Right cardiac atrium (tissue), 5 donors: ENCODE data around the gene GTF2F2. TPM values are rescaled to one million over a fixed set of nuclear protein-coding genes. Genes with fewer than 3 reads are reported as not detected.

Source experiments
- ATAC-seq, 2 donors: fragments of 200-7000 bp; cut with Tn5 transposase; one replicate each; pipeline versions ENCODE4 v1.8.0 to v1.9.1; 2020; ENCODE audit warnings: moderate library complexity in 2 of 2, mild to moderate bottlenecking in 1 of 2
- DNase-seq, 3 donors: peaks; one replicate each; pipeline ENCODE4 v3.0.0-alpha.2; 2020
- H3K27ac ChIP-seq: one replicate; pipeline ENCODE4 v1.5.1; 2013; ENCODE audit warnings: mild to moderate bottlenecking, low read length, control low read depth, moderate library complexity
- H3K27me3 ChIP-seq: one replicate; pipeline ENCODE4 v1.6.1; 2013; ENCODE audit not compliant: control insufficient read depth, insufficient read depth
- H3K4me1 ChIP-seq: one replicate; pipeline ENCODE4 v1.6.1; 2013; ENCODE audit warnings: low read length; ENCODE audit not compliant: control insufficient read depth, insufficient read depth
- H3K4me3 ChIP-seq: one replicate; pipeline ENCODE4 v1.5.1; 2013; ENCODE audit warnings: low read length, control low read depth
- H3K9me3 ChIP-seq: one replicate; pipeline ENCODE4 v1.6.1; 2013; ENCODE audit warnings: low read length; ENCODE audit not compliant: control insufficient read depth
- WGBS: extraction: QIAGEN DNeasy Blood & Tissue Kit; methylation state at CpG from one replicate; pipeline ENCODE4 v1.1.7; 2013; 5-methylcytosine and 5-hydroxymethylcytosine counted together
- intact Hi-C, 4 donors: fragments of 100-400 bp; cut with DNase I; formaldehyde crosslinking; loops; one replicate each; pipeline versions ENCODE4 v1.11.0 to v1.14.0; 2022 to 2023
- polyA plus RNA-seq: library from polyadenylated mRNA; stranded (reverse); fragments of 200-250 nt; gene quantifications from one replicate; pipeline ENCODE4 v1.2.3, GENCODE V29; 2013
- total RNA-seq, 4 donors: library from RNA; stranded (reverse); fragmentation: NEBNext Ultra II Directional; extraction: Animal tissue kit (Norgen Biotek cat#: 25700); gene quantifications; one replicate each; pipeline ENCODE4 v1.2.1, GENCODE V29; 2021
- donor health status: healthy with polysubstance abuse.
- donor health status: DM: no; HTN: yes; CAD: no.
- donor health status: DM: no; HTN: no; CAD: no.
- donor health status: DM: no; HTN: yes; CAD: no; lungs with severe emphysema.
- donor health status: DM: yes; HTN: yes; CAD: no.

GTF2F2 gene
- total and polyA plus RNA-seq, 5 donors: 13.6 to 19.8 (median 17.1) TPM

DNA sequence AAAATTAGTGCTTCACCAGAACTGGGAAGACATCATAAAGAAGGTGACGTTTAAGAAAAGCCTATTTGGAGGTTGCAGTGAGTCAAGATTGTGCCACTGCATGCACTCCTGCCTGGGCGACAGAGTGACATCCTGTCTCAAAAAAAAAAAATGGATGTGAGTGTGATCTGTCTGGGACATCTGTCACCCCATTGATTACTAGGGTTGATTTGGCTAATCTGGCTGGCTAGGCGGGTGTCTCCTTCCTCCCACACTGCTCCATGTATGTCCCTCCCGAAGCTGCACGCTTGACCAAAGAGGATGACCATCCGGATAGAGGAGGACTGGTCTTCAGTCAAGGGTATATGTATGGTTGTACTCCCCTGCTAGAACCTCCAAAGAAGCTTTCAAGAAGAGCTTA is 2.6 kb downstream of the GTF2F2 start:
- Histone ChIP-seq H3K4me3 (no peak overlapping the region), H3K27ac (no peak overlapping the region), H3K27me3 (no peaks in the 10 kb centered on the region), H3K9me3 (no peaks in the 10 kb centered on the region), H3K4me1 (no peaks in the 10 kb centered on the region)
- intact Hi-C loops: no loop called here
- no peak for ATAC-seq
- no peak for DNase-seq
- WGBS: 86% methylated on average over 6 of the region's 6 CpGs

DNA sequence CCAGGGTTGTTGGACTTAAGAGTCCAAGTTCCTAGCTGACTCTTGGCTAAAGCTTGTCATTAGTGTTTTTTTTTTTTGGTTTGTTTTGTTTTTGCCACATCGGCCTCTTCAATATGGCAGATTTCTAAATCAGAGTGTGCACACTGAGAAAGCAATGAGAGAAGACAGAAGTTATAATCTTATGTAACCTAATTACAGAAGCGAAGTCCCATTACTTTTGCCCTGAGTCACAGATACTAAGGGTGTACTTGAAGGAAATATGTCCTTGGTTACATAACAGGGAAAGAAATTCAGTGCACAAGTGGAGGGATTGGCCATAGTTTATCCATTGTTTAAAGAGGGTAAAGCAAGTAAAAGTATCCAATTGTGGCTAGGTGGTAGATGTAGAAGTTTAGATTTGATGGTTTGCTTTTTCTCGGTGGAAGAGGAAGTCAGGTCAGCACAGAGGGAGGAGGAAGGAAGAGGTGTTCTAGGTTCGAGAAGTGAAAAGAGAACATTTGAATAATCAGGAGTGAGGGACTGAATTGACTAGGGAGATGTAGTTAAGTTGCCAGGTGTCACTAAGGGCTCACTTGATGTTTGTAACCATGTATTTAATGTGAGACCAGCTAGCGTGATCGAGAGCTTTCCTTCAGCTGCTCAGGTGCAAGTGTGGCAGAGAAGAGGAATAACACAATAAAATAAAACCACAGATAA is 12.2 kb downstream of the GTF2F2 start:
- no peak for ATAC-seq
- intact Hi-C loops: no loop called here
- whole genome bisulfite sequencing: 87% methylated on average over 6 of the region's 6 CpGs

DNA sequence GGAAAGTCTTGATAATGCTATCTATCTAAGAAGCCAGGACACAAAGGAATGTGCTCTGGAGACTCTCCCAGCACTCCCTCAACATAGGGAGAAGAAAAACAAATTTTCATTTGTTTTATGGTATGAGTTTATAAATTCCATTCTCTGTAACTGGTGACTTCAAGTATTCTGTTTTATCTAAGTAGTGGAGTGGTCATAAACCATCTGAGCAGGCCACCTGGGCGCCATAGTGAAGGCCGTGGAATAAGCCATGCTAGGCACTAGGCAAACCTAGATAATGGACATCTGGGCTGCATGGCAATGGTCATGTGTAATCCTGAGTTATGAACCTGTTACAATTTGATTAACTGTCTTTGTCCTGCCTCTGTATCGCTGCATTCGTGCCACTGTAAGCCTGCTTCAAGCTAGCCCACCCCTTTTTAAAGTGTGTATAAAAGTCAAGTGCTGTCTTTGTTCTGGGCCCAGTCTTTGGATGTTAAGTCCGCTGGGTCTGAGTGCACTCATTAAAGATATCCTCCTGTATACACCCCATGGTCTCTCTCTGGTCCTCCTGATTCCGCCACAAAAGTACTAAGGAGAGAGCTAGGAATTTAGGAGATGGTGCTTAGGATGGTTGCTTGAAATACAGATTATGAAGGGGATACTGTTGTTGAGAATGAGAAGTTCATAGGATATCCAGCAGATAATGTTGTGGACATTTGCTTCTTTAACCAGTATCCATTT is 13.2 kb downstream of the GTF2F2 start:
- no peak for ATAC-seq
- Histone ChIP-seq H3K9me3 (no peaks in the 10 kb centered on the region), H3K27me3 (no peaks in the 10 kb centered on the region), H3K4me1 (no peaks in the 10 kb centered on the region), H3K4me3 (no peak overlapping the region), H3K27ac (no peak overlapping the region)
- WGBS: 77% methylated on average over 6 of the region's 6 CpGs
- intact Hi-C loops: no loop called here
- no peak for DNase-seq

More for the DNA sequence above, 12.2 kb downstream of the GTF2F2 start:
- H3K27me3 ChIP-seq: no peaks in the 10 kb centered on the region
- no peaks in the 10 kb centered on the region for H3K4me1 ChIP-seq
- DNase-seq: no peak
- no peak overlapping the region for H3K27ac ChIP-seq
- H3K9me3 ChIP-seq: no peaks in the 10 kb centered on the region
- no peak overlapping the region for H3K4me3 ChIP-seq

DNA sequence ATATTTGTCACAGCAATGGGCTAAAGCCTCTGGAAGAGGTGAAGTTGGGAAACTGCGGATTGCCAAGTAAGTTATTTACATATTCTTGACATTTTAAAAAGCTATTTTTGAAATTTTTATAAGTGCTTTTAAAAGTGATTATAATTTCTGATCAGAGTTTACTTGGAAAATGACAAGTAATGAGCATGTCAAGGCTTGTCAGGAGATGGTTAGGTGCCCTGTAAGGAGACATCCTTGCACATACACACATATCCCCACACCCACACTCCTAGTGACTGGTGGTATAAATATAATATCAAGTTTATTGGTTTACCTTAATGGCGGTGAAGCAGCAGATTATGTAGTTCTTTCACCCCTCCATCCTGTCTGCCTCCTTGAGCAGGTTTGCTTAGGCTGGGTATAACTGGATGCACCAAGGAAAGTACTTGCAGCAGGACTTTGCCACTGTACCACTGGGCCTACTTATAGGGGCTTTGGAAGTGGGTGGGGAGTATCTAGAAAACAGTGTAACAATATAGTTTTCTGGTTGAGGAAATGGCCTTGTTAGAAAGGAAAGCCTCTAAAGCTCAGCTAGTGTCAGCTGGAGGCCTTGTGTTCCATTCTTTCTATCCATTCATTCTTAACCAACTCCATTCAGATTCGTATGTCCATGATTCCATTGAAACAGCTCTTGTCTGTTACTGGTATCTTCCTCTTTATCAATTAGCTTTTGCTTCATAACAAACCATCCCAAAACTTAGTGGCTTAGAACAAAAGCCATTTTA is 16.6 kb downstream of the GTF2F2 start:
- Histone ChIP-seq H3K4me1 (no peaks in the 10 kb centered on the region), H3K27me3 (no peaks in the 10 kb centered on the region), H3K9me3 (no peaks in the 10 kb centered on the region), H3K27ac (no peak overlapping the region), H3K4me3 (no peak overlapping the region)
- intact Hi-C loops: no loop called here
- WGBS: 89% methylated on average over 3 of the region's 3 CpGs
- DNase-seq: no peak
- no peak for ATAC-seq

DNA sequence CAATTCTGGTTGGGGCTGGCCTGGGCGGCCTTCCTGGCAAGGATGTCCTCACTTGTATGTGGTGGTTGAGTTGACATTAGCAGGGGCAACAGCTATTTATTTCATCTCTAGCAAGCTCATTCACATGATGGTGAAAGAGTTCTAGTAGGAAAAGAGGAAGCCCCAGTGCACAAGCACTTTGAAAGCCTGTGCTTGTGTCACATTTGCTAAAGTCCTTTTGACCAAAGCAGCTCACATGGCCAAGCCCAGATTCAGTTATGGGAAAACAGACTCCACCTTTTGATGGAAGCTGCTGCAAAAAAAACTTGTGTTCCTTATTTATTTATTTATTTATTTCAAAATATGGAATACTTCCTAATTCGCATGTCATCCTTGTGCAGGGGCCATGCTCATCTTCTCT is 17.2 kb downstream of the GTF2F2 start:
- intact Hi-C loops: no loop called here
- Histone ChIP-seq H3K4me3 (no peak overlapping the region), H3K27me3 (no peaks in the 10 kb centered on the region), H3K27ac (no peak overlapping the region), H3K9me3 (no peaks in the 10 kb centered on the region), H3K4me1 (no peaks in the 10 kb centered on the region)
- WGBS: 95% methylated on average over 2 of the region's 2 CpGs
- ATAC-seq (no peak), DNase-seq (no peak)

DNA sequence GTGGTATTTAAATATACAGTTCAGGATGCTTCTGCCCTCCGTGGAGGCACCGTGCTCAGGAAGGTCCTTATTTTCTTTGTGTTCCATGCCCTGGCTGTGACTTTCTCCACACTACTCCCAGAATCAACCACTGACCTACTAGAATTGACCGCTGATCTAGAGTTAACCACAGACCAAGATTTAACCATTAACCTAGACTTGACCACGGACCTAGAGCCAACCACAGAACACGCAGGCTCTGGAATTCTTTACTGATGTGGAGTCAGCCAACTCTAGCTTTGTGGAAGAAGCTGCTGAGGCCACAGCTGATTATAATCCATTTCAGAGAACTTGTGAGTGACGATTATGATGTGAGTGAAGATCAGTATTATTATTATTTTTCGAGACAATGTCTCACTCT is 18.0 kb downstream of the GTF2F2 start:
- ATAC-seq: no peak
- H3K27me3 ChIP-seq: no peaks in the 10 kb centered on the region
- H3K27ac ChIP-seq: no peak overlapping the region
- intact Hi-C loops: no loop called here
- H3K9me3 ChIP-seq: no peaks in the 10 kb centered on the region
- no peaks in the 10 kb centered on the region for H3K4me1 ChIP-seq
- DNase-seq: no peak
- no peak overlapping the region for H3K4me3 ChIP-seq
- WGBS: 95% methylated on average over 7 of the region's 7 CpGs

DNA sequence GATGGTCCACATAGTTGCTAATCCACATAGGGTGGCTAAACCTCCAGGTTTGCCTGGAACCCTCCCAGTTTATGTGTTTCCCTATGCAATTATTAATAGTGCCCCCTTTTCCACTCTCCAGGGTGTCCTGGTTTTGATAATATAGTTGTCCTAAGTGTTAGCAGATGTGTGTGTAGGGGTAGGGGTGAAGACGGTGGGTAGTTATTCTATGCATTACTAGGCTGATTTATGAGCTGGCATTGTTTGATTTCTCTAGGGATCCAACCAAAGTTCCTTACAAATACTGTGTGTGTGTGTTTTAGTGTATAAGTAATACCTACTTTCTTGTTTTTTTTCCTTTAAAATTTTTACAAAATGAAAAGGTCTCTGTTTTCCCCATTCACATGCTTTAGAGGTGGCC is 21.1 kb downstream of the GTF2F2 start:
- Histone ChIP-seq H3K27ac (no peak overlapping the region), H3K27me3 (no peaks in the 10 kb centered on the region), H3K4me3 (no peak overlapping the region), H3K4me1 (no peaks in the 10 kb centered on the region), H3K9me3 (no peaks in the 10 kb centered on the region)
- intact Hi-C loops: no loop called here
- ATAC-seq: no peak
- DNase-seq: no peak
- WGBS: 87% methylated on average over 1 of the region's 1 CpG

DNA sequence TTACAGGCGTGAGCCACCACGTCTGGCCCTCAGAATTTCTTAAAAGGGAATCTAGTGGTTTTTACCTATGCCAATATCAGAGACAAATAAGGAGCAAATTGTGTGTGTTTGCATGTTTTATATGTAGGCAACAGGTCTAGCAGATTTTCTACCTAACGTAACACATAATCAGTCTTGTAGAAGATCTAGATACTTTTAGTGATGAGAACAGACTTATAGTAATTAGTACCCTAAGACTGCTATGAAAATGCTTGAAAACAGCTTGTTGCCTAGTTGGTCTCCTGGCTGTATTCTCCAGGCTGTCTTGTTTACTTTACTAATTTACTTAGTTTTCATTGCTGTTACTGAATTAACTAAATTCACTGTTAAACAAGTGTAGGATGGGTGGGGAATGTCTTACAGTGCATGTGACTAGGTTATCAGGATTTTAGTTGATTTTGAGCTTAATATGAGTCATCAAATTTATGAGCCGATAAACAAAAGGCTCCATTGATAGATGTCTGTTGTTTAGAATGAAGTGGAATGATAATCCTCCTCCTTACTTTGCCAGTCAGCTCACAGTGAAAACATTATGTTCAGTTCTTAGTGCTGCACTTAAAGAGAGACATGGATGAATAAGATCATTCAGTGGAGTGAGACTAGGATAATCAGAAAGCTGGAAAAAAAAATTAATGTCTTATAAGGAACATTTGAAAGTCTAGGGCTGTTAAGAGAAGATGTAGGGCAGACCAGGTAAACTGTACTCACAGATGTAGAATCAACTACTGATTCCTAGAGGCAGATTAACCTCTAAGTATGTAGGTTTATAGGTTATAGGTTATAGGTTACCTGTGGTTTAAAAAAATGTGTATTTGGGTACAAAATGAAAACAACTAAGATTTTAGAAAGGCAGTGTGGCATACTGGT is 22.4 kb downstream of the GTF2F2 start:
- ATAC-seq (peak; percentile 37 to 48), DNase-seq (no peak)
- Histone ChIP-seq H3K4me3 (no peak overlapping the region), H3K9me3 (no peaks in the 10 kb centered on the region), H3K27me3 (no peaks in the 10 kb centered on the region), H3K27ac (no peak overlapping the region), H3K4me1 (no peaks in the 10 kb centered on the region)
- intact Hi-C loops: no loop called here
- 85% methylated on average over 4 of the region's 4 CpGs for WGBS

DNA sequence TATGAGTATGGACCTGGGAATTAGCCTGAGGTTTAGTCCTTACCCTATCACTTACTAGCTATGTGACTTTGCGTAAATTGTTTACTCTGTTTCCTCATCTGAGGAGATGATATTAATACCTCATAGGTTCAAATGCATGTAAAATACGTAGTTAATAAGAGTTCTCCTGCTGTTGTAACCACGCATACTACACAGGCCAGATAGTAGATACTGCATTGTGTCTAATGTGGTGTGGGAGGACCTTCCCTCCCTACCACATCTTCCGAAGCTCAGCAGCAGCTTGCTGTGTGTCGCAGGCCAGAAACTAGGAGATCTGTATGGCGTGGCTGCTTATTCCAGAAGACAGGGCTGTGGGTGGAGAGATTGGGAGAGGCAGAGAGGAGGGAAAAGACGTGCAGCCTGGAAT is 23.0 kb downstream of the GTF2F2 start:
- intact Hi-C loops: no loop called here
- WGBS: 73% methylated on average over 7 of the region's 7 CpGs
- H3K4me3 ChIP-seq: no peak overlapping the region
- ATAC-seq (peak; percentile 39 to 65), DNase-seq (no peak)
- H3K9me3 ChIP-seq: no peaks in the 10 kb centered on the region
- H3K27ac ChIP-seq: no peak overlapping the region
- no peaks in the 10 kb centered on the region for H3K4me1 ChIP-seq
- no peaks in the 10 kb centered on the region for H3K27me3 ChIP-seq

DNA sequence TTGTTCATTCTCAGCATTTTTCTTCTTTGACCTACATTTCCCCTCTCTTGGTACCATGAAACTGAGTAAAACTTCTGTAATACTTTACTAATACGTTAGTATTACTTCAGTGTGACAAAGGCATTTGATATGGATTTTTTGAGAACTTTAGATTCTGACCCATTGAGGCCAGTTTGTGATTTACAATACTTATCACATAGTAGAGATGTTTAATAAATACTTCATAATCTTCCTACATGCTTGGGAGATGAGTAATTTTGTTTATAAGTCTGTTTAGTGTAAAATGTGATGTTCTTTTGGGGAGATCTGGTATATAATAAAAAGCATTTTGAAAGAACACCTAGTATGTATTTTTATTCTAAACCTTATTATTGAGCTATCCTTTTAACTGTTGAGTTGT is 29.7 kb downstream of the GTF2F2 start:
- 66% methylated on average over 1 of the region's 1 CpG for WGBS
- Histone ChIP-seq H3K4me3 (no peak overlapping the region), H3K27me3 (no peaks in the 10 kb centered on the region), H3K9me3 (no peaks in the 10 kb centered on the region), H3K27ac (no peak overlapping the region), H3K4me1 (no peaks in the 10 kb centered on the region)
- intact Hi-C loops: no loop called here
- ATAC-seq (no peak), DNase-seq (no peak)
